SK-N-SH treated with all-trans-retinoic acid at 6 μM for 48 hours (cell line): ENCODE measurements around the gene SFXN2.
"Not testable (repeated sequence)": the region's sequence is repeated elsewhere in the genome, so short reads cannot be mapped to it uniquely, and the experiment has no call there.

Source experiments
- ATAC-seq: fragments of 200-7000 bp; cut with Tn5 transposase; 3 replicates; pipeline ENCODE4 v1.9.1; 2020; ENCODE audit warnings: mild to moderate bottlenecking, moderate library complexity
- BACH2 ChIP-seq: fragments of 250-450 bp; sonication (Bioruptor Pico); IDR thresholded peaks from 2 replicates; pipeline ENCODE4 v1.9.0; 2021; ENCODE audit warnings: mild to moderate bottlenecking, borderline replicate concordance
- CREB5 ChIP-seq: fragments of 250-450 bp; sonication (Bioruptor Pico); IDR thresholded peaks from 2 replicates; pipeline ENCODE4 v1.5.1; 2020; ENCODE audit warnings: low read depth, mild to moderate bottlenecking, moderate library complexity
- CSDC2 ChIP-seq: fragments of 250-450 bp; sonication (Bioruptor Pico); IDR thresholded peaks from 2 replicates; pipeline ENCODE4 v1.5.0; 2020; ENCODE audit warnings: mild to moderate bottlenecking, moderate library complexity
- ESRRG ChIP-seq: fragments of 250-450 bp; sonication (Bioruptor Pico); IDR thresholded peaks from 2 replicates; pipeline ENCODE4 v1.6.1; 2021; ENCODE audit warnings: mild to moderate bottlenecking
- GLIS3 ChIP-seq: fragments of 250-450 bp; sonication (Bioruptor Pico); IDR thresholded peaks from 2 replicates; pipeline ENCODE4 v1.5.0; 2020; ENCODE audit warnings: mild to moderate bottlenecking, moderate library complexity
- ISL1 ChIP-seq: fragments of 250-450 bp; sonication (Bioruptor Pico); IDR thresholded peaks from 2 replicates; pipeline ENCODE4 v2.1.2; 2022; ENCODE audit warnings: mild to moderate bottlenecking, moderate library complexity
- OSR1 ChIP-seq: fragments of 250-450 bp; sonication (Bioruptor Pico); IDR thresholded peaks from 2 replicates; pipeline ENCODE4 v1.8.0; 2022; ENCODE audit warnings: moderate library complexity, mild to moderate bottlenecking, inconsistent platforms
- PATZ1 ChIP-seq: fragments of 250-450 bp; sonication (Bioruptor Pico); IDR thresholded peaks from 2 replicates; pipeline ENCODE4 v1.8.0; 2020; ENCODE audit warnings: mild to moderate bottlenecking, moderate library complexity, borderline replicate concordance
- PPARA ChIP-seq: fragments of 250-450 bp; sonication (Bioruptor Pico); IDR thresholded peaks from 2 replicates; pipeline ENCODE4 v1.5.0; 2020; ENCODE audit warnings: mild to moderate bottlenecking, borderline replicate concordance
- RARB ChIP-seq: fragments of 250-450 bp; sonication (Bioruptor Pico); IDR thresholded peaks from 2 replicates; pipeline ENCODE4 v1.8.0; 2021; ENCODE audit warnings: mild to moderate bottlenecking, moderate library complexity
- SNAI2 ChIP-seq: fragments of 250-450 bp; sonication (Bioruptor Pico); IDR thresholded peaks from 2 replicates; pipeline ENCODE4 v1.5.0; 2020; ENCODE audit warnings: mild to moderate bottlenecking, moderate library complexity
- TCF4 ChIP-seq: fragments of 250-450 bp; sonication (Bioruptor Pico); IDR thresholded peaks from 2 replicates; pipeline ENCODE4 v1.8.0; 2021; ENCODE audit warnings: mild to moderate bottlenecking, moderate library complexity, borderline replicate concordance
- TSHZ2 ChIP-seq: fragments of 250-450 bp; sonication (Bioruptor Pico); IDR thresholded peaks from 2 replicates; pipeline ENCODE4 v1.5.0; 2020; ENCODE audit warnings: mild to moderate bottlenecking, moderate library complexity
- ZFP30 ChIP-seq: fragments of 450-650 bp; formaldehyde crosslinking; IDR thresholded peaks from 2 replicates; pipeline ENCODE4 v1.5.0; 2022; ENCODE audit warnings: mild to moderate bottlenecking, moderate library complexity
- ZNF565 ChIP-seq: fragments of 450-650 bp; formaldehyde crosslinking; conservative IDR thresholded peaks from 2 replicates; pipeline ENCODE4 v1.5.0; 2020; ENCODE audit warnings: low read depth, mild to moderate bottlenecking, moderate library complexity
- ZNF70 ChIP-seq: fragments of 450-650 bp; formaldehyde crosslinking; IDR thresholded peaks from 2 replicates; pipeline ENCODE4 v1.5.0; 2020; ENCODE audit warnings: mild to moderate bottlenecking, moderate library complexity
- ZNF8 ChIP-seq: fragments of 450-650 bp; formaldehyde crosslinking; IDR thresholded peaks from 2 replicates; pipeline ENCODE4 v1.5.0; 2020; ENCODE audit warnings: mild to moderate bottlenecking, moderate library complexity

The SFXN2 gene

GRCh38 chr10:102714621-102715455 lies at the start of gene SFXN2:
Gene SFXN2 (plus strand): TSS chr10:102714636. CDS start chr10:102726637, 12,001 bp downstream.
- TF ChIP-seq ZNF565 (CRISPR knock-in tag), result no peak
- no peak for TF ChIP-seq PATZ1
- TF ChIP-seq TCF4, result no peak
- no peak for TF ChIP-seq ZNF8
- no peak for TF ChIP-seq RARB (CRISPR knock-in tag)
- TF ChIP-seq OSR1 (CRISPR knock-in tag), result no peak
- no peak for TF ChIP-seq SNAI2 (CRISPR knock-in tag)
- TF ChIP-seq GLIS3 (CRISPR knock-in tag), result no peak
- TF ChIP-seq PPARA (CRISPR knock-in tag), result no peak
- no peak for TF ChIP-seq ESRRG (CRISPR knock-in tag)
- peak; percentile 27 for ATAC-seq

DNA sequence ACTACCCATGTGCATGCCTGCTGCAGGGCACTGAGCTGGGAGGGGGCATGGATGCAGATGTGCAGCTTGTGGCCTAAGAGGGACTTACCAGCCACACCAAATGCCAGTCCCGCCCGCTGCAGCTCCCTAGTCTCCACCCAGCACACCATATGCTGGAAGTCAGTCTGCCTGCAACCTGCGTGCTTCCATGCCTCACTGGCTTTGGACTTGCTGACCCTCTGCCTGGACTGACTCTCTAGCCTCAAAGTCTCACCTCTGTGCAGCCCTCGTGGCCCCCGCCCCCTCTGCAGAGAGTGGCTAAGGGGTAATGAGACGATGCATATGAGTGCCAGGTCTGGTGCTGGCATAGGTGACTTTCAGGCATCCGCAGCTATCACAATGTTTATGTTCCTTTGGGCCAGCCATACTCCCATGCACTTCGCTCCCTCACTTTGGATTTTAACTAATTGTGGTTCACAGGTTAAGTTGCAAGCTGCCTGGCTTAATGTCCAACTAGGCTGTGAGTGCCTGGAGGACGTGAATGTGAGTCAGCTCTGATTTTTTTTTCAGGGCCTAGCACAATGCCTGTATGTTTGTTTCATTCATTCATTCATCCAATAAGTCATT lies 48.4 kb upstream of the SFXN2 start:
- no peak for TF ChIP-seq CREB5 (CRISPR knock-in tag)
- no peak for TF ChIP-seq ZNF70
- TF ChIP-seq BACH2 (CRISPR knock-in tag), result no peak
- no peak for TF ChIP-seq RARB (CRISPR knock-in tag)
- TF ChIP-seq CSDC2 (CRISPR knock-in tag), result no peak
- TF ChIP-seq TSHZ2 (CRISPR knock-in tag), result no peak
- no peak for ATAC-seq

DNA sequence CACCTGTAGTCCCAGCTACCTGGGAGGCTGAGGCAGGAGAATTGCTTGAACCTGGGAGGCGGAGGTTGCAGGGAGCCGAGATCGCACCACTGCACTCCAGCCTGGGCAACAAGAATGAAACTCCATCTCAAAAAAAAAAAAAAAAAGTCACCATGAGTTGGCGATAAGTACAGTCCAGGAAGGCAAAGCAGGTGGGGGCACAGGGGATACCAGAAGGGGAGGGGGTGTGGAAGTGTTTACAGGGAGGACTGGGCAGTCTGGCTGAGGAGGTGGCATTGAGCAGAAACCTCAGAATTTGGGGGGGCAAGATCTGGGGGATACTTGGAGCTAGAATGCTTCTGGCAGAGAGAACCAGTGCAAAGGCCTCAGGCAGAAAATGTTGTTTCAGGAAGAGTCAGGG lies 47.0 kb upstream of the SFXN2 start:
- not testable (repeated sequence) for ATAC-seq

GRCh38 chr10:102668326-102669107 lies 45.9 kb upstream of the SFXN2 start:
- TF ChIP-seq GLIS3 (CRISPR knock-in tag) (no peak), PATZ1 (no peak), RARB (CRISPR knock-in tag) (no peak), ISL1 (CRISPR knock-in tag) (no peak), TCF4 (no peak), ZNF8 (no peak), ESRRG (CRISPR knock-in tag) (no peak), ZNF70 (no peak), PPARA (CRISPR knock-in tag) (no peak), ZFP30 (CRISPR knock-in tag) (no peak), BACH2 (CRISPR knock-in tag) (no peak)
- no peak for ATAC-seq
